Stimulated activated CD4-positive, alpha-beta T cell treated with anti-CD3 and anti-CD28 coated beads, Interleukin-4, amount 100 ng/mL, for 1 hour (primary cell): ENCODE data around the gene CABP4.

Source experiments
- DNase-seq: peaks from one replicate; pipeline ENCODE4 v3.0.0-alpha.2; 2020

CABP4 gene

DNA sequence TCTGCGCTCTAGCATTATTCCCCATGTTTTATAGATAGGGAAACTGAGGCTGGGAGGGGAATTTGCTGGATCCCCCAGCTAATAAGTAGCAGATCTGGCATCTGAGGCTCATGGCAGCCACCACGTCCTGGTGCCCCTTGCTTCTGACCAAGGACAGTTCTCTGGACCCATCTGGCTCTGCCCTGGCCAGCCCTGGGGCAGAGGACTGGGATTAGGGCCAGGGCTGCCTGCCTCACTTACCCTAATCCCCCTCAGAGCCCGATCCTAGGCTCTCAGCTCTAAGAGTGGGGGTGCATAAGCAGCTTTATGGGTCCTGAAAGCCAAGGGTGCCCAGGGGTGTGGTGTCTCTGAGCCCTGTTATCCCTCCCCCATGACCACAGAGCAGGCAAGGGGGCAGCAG is at the start of gene CABP4:
CABP4 (plus strand) TSS at position 301 of the 400 bp plus-strand sequence; CDS start at position 371, 70 bp downstream.
- no peak for DNase-seq

- no peak for DNase-seq
Measured at GRCh38 chr11:67405688-67406339, 49.3 kb upstream of the CABP4 start.

- DNase-seq: no peak
Measured at GRCh38 chr11:67406420-67406968, 48.7 kb upstream of the CABP4 start.

DNA sequence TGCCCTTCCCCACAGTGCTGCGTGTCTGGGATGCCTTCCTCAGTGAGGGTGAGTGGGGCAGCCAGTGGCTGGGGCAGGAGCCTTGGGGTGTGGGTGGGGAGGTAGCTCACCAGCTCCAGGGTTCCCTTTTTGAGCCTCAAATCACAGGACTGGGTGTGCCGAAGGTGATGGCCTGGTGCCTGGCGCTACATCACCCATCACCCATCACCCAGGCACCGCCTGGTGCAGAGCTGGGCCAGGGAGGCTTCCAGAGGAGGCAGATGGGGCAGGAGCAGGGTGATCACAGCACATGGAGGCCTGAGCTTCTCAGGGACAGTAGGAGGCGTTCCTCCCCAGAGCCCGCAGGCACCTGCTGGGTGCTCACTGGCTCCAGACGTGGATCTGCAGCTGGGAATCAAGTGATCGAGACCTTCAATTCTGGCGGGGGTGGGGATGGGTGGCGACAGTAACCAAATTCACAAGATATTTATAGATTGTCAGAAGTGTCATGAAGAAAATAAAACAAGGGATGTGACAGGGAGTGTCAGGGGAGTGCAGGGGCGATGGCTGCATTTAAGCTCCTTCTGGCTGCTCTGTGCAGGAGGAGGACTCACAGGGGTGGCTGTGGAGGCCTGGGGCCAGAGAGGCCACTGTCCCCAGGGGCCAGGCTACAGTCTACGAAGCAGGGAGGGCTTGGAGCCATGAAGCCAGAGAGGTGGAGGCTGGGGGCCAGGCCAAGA is 48.0 kb upstream of the CABP4 start:
- peak; percentile 35 for DNase-seq

- DNase-seq: no peak
Measured at GRCh38 chr11:67407688-67408163, 47.4 kb upstream of the CABP4 start.

DNA sequence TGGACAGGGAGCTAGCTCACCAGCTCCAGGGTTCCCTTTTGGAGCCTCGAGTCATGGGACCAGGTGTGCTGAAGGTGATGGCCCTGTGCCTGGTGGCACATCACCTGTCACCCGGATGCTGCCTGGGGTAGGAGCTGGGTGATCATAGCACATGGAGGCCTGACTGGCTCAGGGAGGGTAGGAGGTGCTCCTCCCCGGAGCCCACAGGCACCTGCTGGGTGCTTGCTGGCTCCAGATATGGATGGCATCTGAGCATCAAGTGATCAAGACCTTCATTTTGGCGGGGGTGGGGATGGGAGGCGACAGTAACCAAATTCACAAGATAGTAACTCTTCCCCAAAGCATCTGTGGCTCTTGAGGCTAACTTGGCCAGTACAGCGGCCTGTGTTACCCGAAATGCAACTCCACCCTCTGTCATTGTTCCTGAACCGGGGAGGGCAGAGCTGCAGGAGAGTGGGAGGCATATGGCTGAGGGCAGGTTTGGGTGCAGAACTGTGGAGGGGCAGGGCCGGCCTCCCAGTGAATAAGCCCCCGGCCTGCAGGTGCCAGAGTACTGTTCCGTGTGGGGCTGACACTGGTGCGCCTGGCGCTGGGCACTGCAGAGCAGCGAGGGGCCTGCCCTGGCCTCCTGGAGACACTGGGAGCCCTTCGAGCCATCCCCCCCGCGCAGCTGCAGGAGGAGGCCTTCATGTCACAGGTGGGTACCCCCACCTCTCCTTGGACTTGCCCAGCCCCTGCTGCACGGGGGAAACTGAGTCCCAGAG is 46.5 kb upstream of the CABP4 start:
- peak; percentile 23 for DNase-seq

DNA sequence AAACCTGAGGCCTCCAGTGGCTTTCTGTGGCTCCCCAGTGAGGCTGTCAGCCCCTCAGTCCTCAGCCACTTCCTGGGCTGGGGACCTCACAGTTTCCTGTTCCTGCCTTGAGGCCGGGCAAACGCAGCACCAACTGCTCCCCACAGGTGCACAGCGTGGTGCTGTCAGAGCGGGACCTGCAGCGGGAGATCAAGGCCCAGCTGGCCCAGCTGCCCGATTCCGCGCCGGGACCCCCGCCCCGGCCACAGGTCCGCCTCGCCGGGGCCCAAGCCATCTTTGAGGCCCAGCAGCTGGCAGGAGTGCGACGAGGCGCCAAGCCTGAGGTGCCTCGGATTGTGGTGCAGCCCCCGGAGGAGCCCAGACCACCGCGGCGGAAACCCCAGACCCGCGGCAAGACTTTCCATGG is 45.9 kb upstream of the CABP4 start:
- DNase-seq: peak; percentile 53

DNA sequence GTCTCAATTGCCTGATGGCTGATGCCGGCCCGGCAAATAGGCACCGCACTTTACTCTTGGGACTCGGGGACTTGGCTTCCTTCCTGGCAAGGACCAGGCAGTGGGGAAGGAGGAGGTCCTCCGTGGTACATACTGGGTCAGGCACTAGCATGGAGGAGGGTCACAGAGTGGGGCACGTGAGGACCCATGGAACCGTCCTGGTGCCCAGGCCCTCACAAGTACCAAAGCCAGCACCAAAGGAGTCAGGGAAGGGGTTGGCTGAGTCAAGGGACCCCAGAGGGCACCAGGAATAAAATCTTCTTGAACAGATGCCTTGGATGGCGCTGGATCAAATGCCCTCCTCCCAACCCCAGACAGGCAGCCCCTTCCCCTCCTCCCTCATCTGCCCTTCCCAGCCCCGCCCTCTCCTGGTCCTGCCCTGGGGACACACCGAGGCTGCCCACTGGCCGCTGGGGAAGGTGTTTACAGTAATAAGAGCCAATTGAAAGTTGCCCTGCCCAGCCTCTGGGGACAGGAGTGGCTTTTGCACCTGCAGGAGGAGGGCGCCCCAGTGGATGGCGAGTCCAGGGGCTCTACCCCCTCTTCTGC is 45.3 kb upstream of the CABP4 start:
- no peak for DNase-seq

DNA sequence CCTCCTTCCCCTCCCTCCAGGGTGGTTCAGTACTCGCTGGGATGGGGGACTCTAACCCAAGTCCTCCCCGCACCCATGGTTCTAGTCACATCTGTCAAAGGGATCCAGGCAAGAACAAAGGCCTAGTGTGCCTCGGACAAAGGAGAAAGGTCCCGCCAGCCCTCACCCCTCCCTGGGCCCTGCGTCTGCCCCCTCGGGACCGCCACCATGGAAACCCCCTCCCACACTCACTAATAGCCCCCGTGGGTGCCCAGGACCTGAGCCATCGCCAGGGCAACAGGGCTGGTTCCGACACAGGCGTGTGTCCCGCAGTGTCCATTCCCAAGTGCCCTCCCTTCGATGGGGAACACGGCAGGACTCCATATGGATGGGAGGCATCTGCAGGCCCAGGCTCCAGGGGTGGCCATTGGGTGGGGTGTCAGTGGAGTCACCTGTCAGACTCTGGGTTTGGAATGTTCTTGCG is 44.8 kb upstream of the CABP4 start:
- DNase-seq: no peak

- no peak for DNase-seq
Measured at GRCh38 chr11:67410984-67411784, 44.0 kb upstream of the CABP4 start.

- no peak for DNase-seq
Measured at GRCh38 chr11:67411785-67412152, 43.4 kb upstream of the CABP4 start.

- DNase-seq: no peak
Measured at GRCh38 chr11:67412495-67413179, 42.5 kb upstream of the CABP4 start.

- no peak for DNase-seq
Measured at GRCh38 chr11:67413266-67413849, 41.8 kb upstream of the CABP4 start.

DNA sequence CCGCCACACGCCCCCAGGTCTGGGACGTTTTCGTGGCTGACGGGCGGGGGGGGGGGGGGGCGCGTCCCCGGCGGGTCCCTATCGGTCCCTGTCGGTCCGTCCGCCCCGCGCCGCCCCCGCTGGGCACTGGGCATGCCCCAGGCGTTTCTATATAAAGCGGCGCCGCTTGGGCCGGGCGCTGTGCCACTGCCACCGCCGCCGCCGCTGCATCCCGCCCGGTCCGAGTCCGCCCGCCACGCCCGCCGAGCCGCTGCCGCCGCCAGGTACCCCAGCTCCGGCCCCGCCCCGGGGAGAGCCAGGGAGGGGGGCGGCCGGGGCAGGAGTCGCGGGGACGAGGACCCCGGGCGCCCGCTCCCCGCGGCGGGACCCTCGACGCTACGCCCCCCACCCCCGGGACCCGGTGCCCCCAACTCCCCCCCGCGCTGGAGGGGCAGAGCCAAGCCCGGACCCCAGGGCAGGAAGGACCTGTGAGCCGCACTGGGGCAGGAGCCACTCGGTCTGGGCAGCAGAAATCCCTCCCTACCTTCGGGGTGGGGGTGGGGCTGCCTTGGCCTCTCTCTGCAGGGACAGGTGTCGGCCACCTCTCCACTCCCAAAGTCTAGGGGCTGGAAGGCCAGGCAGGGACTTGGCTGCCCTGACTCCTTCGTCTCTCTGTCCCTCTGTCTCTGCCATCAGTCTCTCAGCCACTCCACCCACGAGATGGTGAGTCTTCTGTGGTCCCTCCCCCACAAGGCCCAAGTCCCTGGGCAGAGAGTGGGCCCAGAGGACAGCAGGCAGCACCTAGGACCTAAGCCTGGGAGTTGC is 39.5 kb upstream of the CABP4 start, which contains the start of gene CARNS1:
CARNS1 (plus strand) TSS at position 178 of the 804 bp plus-strand sequence; CDS start at position 700, 522 bp downstream.
- DNase-seq: peak; percentile 16

DNA sequence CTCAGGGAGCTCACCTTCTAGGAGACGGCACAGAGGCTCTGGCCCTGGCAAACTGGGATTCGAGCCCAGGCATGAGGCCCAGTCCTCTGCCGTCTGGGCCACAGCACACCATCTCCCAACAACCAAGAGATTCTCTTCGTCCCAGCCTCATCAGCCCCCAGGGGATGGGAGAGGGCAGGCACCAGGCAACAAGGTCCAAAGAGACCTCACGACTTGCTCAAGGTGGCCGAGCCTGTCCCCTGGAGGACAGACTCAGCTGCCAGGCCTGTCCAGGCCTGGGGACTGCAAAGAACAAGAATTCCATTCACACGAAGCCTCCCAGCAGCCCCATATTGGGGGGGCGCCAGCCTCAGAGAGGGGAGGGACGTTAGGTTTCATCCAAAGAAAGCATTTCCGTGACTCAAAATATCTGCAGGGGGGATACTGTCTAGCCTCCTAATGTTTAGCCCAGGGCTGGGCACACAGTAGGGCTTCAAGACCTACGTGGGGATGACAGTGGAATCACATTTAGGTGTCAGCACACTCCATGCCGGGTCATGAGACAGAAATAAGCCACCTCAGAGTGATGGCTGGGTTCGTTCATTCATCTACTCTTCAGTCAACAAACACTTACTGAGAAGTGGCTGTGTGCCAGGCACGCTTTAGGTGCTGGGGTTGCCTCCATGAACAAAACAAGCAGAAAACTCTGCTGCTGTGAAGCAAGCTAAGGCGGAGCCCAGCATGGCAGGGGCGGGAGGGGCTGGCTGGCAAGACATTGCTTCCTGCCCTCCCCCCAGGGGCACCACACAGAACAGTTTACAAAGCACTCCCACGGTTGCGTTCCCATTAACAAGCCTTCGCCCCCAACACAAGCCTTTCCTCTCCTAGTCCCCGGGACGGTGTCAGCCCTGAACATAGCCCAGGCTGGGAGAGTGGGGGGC is 38.5 kb upstream of the CABP4 start:
- DNase-seq: peak; percentile 65

- no peak for DNase-seq
Measured at GRCh38 chr11:67417425-67417824, 37.7 kb upstream of the CABP4 start.

GRCh38 chr11:67418476-67419281 is 36.5 kb upstream of the CABP4 start:
- DNase-seq: peak; percentile 37
